ENCODE measurements around the gene AIRE. TPM values are rescaled to one million over a fixed set of nuclear protein-coding genes. Genes with fewer than 3 reads are reported as not detected.

AIRE gene
- total and polyA plus RNA-seq, 9 donors: not detected

GRCh38 chr21:44318489-44319285 is 33.0 kb downstream of the AIRE start:
- no peak for DNase-seq
- Histone ChIP-seq H3K36me3 (no peaks in the 10 kb centered on the region), H3K4me3 (no peak overlapping the region), H3K27me3 (no peaks in the 10 kb centered on the region), H3K4me1 (ENCODE audit: insufficient read depth) (no peaks in the 10 kb centered on the region), H3K9me3 (no peaks in the 10 kb centered on the region), H3K27ac (no peak overlapping the region)
- no peak for TF ChIP-seq CTCF (IDR thresholded peaks at IDR 0.05)
- no peak for TF ChIP-seq EP300 (IDR thresholded peaks at IDR 0.05)
- intact Hi-C loops (cut with DNase I): no loop called here
- 88 to 93% (median 92%) methylated on average over 25 of the region's 25 CpGs for WGBS, 3 donors

GRCh38 chr21:44319407-44320065 is 33.9 kb downstream of the AIRE start:
- H3K4me1 ChIP-seq (ENCODE audit: insufficient read depth): no peaks in the 10 kb centered on the region
- H3K4me3 ChIP-seq: no peak overlapping the region
- no peak for TF ChIP-seq EP300 (IDR thresholded peaks at IDR 0.05)
- TF ChIP-seq CTCF (IDR thresholded peaks at IDR 0.05): no peak
- TF ChIP-seq POLR2A (IDR thresholded peaks at IDR 0.05): no peak
- no peaks in the 10 kb centered on the region for H3K36me3 ChIP-seq
- 87 to 95% (median 91%) methylated on average over 35 of the region's 35 CpGs for WGBS, 3 donors
- H3K27ac ChIP-seq: no peak overlapping the region
- no peaks in the 10 kb centered on the region for H3K27me3 ChIP-seq
- H3K9me3 ChIP-seq: no peaks in the 10 kb centered on the region
- no peak for DNase-seq
- intact Hi-C loops (cut with DNase I): no loop called here

DNA sequence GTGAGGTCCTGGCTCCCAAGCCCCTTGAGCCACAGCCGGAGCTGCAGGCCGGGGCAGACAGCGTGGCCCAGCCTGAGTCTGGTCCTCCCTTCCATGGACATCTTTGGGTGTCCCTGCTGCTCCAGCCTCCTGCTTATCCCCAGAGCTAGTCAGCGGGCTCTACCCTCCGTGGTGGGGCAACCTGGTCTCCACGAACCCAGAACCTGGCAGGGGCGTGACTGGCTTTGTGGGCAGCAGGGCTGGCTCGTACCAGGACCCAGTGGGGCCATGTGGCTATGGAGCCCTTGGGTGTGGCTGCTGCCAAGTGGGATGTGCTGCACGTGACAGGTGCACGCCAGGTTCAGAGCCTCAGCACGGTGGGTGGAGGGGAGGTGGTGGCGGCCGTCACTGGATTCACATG is 35.2 kb downstream of the AIRE start:
- H3K4me1 ChIP-seq (ENCODE audit: insufficient read depth): no peaks in the 10 kb centered on the region
- no peaks in the 10 kb centered on the region for H3K9me3 ChIP-seq
- H3K4me3 ChIP-seq: no peak overlapping the region
- no peaks in the 10 kb centered on the region for H3K36me3 ChIP-seq
- H3K27ac ChIP-seq: no peak overlapping the region
- WGBS, 3 donors: 91 to 94% (median 92%) methylated on average over 13 of the region's 13 CpGs
- no peak for DNase-seq
- no peak for TF ChIP-seq CTCF (IDR thresholded peaks at IDR 0.05)
- no peaks in the 10 kb centered on the region for H3K27me3 ChIP-seq
- intact Hi-C loops (cut with DNase I): no loop called here

GRCh38 chr21:44321846-44322450 is 36.3 kb downstream of the AIRE start:
- no peak for DNase-seq
- TF ChIP-seq CTCF (IDR thresholded peaks at IDR 0.05): no peak
- TF ChIP-seq POLR2A (IDR thresholded peaks at IDR 0.05): no peak
- no peak for TF ChIP-seq EP300 (IDR thresholded peaks at IDR 0.05)
- no peaks in the 10 kb centered on the region for H3K4me1 ChIP-seq (ENCODE audit: insufficient read depth)
- H3K9me3 ChIP-seq: no peaks in the 10 kb centered on the region
- H3K4me3 ChIP-seq: no peak overlapping the region
- intact Hi-C loops (cut with DNase I): no loop called here
- 90 to 95% (median 93%) methylated on average over 18 to 23 of the region's 23 CpGs for WGBS, 3 donors
- no peaks in the 10 kb centered on the region for H3K36me3 ChIP-seq
- H3K27ac ChIP-seq: no peak overlapping the region
- no peaks in the 10 kb centered on the region for H3K27me3 ChIP-seq

Measured in ovary (tissue), 9 donors.